Medulla oblongata (tissue), 1 donor: ENCODE data around the gene CBY2.
"Not testable (repeated sequence)": the region's sequence is repeated elsewhere in the genome, so short reads cannot be mapped to it uniquely, and the experiment has no call there.

ENCODE experiments used
- DNase-seq: peaks from one replicate; pipeline ENCODE4 v3.0.0-alpha.2; 2015; ENCODE audit errors: extremely low spot score

Gene CBY2

DNA sequence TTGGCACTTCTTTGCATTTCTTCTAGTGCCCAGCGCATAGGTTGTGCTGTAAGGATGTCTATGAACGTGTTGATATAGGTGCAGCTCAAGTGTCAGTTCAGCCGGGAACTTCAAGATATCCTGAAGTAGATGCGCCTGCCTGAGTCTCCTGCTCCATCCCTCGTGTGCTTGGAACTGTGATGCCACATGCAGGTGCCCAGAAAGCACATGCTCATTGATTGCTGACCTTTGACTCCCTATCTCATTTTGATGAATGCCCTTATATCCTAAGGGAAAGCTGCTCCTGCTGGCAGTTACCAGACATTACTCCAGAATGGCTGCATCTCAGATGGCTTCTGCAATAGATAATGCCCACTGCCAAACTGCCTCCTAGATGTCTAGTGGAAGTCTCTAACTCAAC is 40.9 kb downstream of the CBY2 start:
- DNase-seq, result no peak

GRCh38 chr13:45744979-45745378 is 42.9 kb downstream of the CBY2 start:
- no peak for DNase-seq

DNA sequence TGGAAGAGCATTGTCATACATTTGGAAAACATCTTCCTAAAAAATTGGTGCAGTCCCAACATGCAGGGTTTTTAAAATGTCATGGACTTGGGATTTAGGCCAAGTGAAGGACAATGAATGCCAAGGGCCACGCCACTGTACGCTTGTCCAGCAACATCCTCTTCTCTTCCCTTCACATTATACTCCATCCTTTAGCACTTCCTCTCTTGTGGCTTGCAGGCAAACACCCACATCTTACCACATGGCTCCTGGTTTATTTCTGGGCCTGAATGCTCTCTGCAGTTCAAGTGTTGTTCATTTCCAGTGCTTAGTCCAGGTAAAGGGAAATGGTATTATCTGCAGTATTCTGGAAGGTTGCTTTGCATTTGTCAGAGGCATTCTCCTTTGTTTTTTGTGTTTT is 45.0 kb downstream of the CBY2 start:
- DNase-seq, result peak; percentile 41

GRCh38 chr13:45748941-45749759 is 47.0 kb downstream of the CBY2 start:
- no peak for DNase-seq

GRCh38 chr13:45750566-45750965 is 48.4 kb downstream of the CBY2 start:
- DNase-seq, result no peak

GRCh38 chr13:45751885-45752284 is 49.8 kb downstream of the CBY2 start:
- no peak for DNase-seq

- no peak for DNase-seq
These were observed 50.4 kb downstream of the CBY2 start for GRCh38 chr13:45752510-45752909.

DNA sequence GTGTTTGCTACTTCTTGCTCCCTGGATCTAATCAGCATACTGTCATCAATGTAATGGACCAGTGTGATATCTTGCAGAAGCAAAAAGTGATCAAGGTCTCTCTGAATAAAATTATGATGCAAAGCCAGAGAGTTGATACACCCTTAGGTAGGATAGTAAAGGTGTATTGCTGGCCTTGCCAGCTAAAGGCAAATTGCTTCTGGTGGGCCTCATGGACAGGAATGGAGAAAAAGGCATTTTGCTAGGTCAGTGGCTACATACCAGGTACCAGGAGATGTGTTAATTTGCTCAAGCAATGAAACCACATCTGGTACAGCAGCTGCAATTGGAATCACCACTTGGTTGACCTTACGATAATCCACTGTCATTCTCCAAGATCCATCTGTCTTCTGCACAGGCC is 54.4 kb downstream of the CBY2 start:
- not testable (repeated sequence) for DNase-seq

DNA sequence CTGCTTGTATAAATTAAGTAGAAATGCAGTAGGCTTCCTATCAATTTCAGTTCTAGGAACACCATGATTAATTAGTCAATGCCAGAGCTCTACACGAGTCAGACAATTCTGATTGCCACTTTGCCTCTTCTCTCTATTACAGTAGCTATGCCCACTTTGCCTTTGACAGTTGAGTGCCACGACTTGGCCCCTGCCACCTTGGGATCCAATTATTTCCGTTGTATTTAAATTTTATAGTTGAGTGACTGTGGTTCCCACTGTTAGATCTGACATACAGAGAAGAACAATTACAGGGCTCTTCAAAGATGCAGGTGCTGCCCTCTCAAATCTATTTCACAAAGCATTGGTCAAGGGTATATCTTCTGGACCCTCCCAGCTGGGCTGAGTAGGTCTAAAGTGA is 55.5 kb downstream of the CBY2 start:
- not testable (repeated sequence) for DNase-seq

- DNase-seq, result no peak
These were observed 61.3 kb downstream of the CBY2 start for GRCh38 chr13:45763419-45763818.
